ENCODE data around the gene CLBA1. TPM values are rescaled to one million over a fixed set of nuclear protein-coding genes. Genes with fewer than 3 reads are reported as not detected.
"Not testable (repeated sequence)": the region's sequence is repeated elsewhere in the genome, so short reads cannot be mapped to it uniquely, and the experiment has no call there.

The CLBA1 gene
- total and polyA plus RNA-seq, 9 of the 15 experiments (the other 6 are each of a cell fraction or from before 2014, with no cell fraction given): 0.04 to 3.9 (median 2.6) TPM

DNA sequence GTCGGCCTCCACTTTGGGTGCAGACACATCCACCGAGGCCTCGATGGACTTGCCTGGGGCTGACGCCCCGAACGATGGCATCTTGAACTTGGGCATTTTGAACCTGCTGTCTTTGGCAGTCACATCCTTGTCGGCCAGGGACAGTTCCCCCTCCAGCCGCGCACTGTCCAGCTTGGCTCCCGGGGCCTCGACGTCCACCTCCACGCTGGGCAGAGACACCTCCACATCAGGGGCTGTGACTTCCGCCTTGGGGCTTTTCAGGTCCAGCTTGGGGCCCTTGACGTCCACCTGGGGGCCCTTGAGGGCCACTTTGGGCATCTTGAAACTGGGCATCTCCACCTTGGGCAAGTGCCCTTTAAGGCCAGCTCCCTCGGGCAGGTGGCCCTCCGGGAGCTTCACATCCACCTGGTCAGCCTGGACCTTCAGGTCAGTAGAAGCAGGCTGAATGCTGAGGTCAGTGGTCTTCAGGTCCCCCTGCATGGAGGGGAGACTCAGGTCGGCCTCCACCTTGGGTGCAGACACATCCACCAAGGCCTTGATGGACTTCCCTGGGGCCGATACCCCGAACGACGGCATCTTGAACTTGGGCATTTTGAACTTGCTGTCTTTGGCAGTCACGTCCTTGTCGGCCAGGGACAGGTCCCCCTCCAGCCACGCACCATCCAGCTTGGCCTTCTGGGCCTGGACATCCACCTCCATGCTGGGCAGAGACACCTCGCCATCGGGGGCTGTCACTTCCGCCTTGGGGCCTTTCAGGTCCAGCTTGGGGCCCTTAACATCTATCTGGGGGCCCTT, 33.5 kb upstream of the CLBA1 start:
- H3K9ac ChIP-seq (ENCODE audit: insufficient read depth in 1 of 2, low read depth in 2 of 2, low read length in 2 of 2); BruUV-seq (replicated peaks); intact Hi-C loops (cut with micrococcal nuclease); in situ Hi-C loops (cut with MboI); H3K9me1 ChIP-seq (ENCODE audit: control insufficient read depth, insufficient read depth, low read length); H3K4me2 ChIP-seq (ENCODE audit: insufficient read depth, low read length); CTCF ChIA-PET (ENCODE audit: low intra/inter-chr PET ratio); POLR2A ChIA-PET; H3K36me3 ChIP-seq (ENCODE audit: control insufficient read depth, insufficient read depth, low read length); H3K27ac ChIP-seq (ENCODE audit: extremely low read depth, low read depth, low read length); H3K4me1 ChIP-seq (replicated peaks in 1 of 2; ENCODE audit: control insufficient read depth in 2 of 2, insufficient read depth in 2 of 2, low read length in 2 of 2); H4K20me1 ChIP-seq (replicated peaks; ENCODE audit: control insufficient read depth, insufficient read depth, low read length); H3K9me3 ChIP-seq (replicated peaks; ENCODE audit: control insufficient read depth, insufficient read depth, low read depth, low read length); H2AFZ ChIP-seq (ENCODE audit: low read depth, low read length); H3K4me3 ChIP-seq; H3K79me2 ChIP-seq (ENCODE audit: control insufficient read depth, insufficient read depth, low read length); DNase-seq (ENCODE audit: extremely low read depth in 1 of 4, low spot score in 3 of 4); FAIRE-seq; ATAC-seq: not testable (repeated sequence)
- under 1% methylated on average over 18 of the region's 28 CpGs for WGBS (ENCODE audit: insufficient coverage, low coverage, missing lambda C conversion rate)
- peaks cover 11 to 64% of the 10 kb centered on the region in 2 experiments; a peak in 4 of 5 replicates for H3K27me3 ChIP-seq (ENCODE audit: control insufficient read depth in 2 of 2, insufficient read depth in 2 of 2, low read length in 2 of 2)

DNA sequence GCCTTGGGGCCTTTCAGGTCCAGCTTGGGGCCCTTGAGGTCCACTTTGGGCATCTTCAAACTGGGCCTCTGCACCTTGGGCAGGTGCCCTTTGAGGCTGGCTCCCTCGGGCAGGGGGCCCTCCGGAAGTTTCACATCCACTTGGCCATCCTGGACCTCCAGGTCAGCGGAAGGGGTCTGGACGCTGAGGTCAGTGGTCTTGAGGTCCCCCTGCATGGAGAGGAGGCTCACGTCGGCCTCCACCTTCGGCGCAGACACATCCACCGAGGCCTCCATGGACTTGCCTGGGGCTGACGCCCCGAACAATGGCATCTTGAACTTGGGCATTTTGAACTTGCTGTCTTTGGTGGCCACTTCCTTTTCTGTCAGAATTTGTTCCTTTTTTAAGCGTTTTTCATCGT, 32.5 kb upstream of the CLBA1 start:
- no peak for ATAC-seq
- Histone ChIP-seq H4K20me1 (replicated peaks; ENCODE audit: control insufficient read depth, insufficient read depth, low read length) (no peaks in the 10 kb centered on the region), H3K79me2 (ENCODE audit: control insufficient read depth, insufficient read depth, low read length) (no peaks in the 10 kb centered on the region), H3K4me2 (ENCODE audit: insufficient read depth, low read length) (no peak overlapping the region), H3K9me1 (ENCODE audit: control insufficient read depth, insufficient read depth, low read length) (no peaks in the 10 kb centered on the region), H3K9ac (ENCODE audit: insufficient read depth in 1 of 2, low read depth in 2 of 2, low read length in 2 of 2) (no peak overlapping the region), H3K4me1 (replicated peaks in 1 of 2; ENCODE audit: control insufficient read depth in 2 of 2, insufficient read depth in 2 of 2, low read length in 2 of 2) (peaks cover 0 to 4% of the 10 kb centered on the region in 2 experiments; a peak in 1 of 5 replicates), H3K27me3 (ENCODE audit: control insufficient read depth in 2 of 2, insufficient read depth in 2 of 2, low read length in 2 of 2) (peaks cover 12 to 63% of the 10 kb centered on the region in 2 experiments; a peak in 4 of 5 replicates), H3K27ac (ENCODE audit: extremely low read depth, low read depth, low read length) (no peak overlapping the region), H3K36me3 (ENCODE audit: control insufficient read depth, insufficient read depth, low read length) (no peaks in the 10 kb centered on the region), H2AFZ (ENCODE audit: low read depth, low read length) (no peak overlapping the region), H3K9me3 (replicated peaks; ENCODE audit: control insufficient read depth, insufficient read depth, low read depth, low read length) (no peaks in the 10 kb centered on the region), H3K4me3 (no peak overlapping the region)
- intact Hi-C loops (cut with micrococcal nuclease) (no loop called here), in situ Hi-C loops (cut with MboI) (no loop called here)
- BruUV-seq (replicated peaks): no TSS peak
- WGBS (ENCODE audit: insufficient coverage, low coverage, missing lambda C conversion rate): 2% methylated on average over 8 of the region's 13 CpGs
- ChIA-PET POLR2A (no interaction called here), CTCF (ENCODE audit: low intra/inter-chr PET ratio) (no interaction called here)
- DNase-seq (ENCODE audit: extremely low read depth in 1 of 4, low spot score in 3 of 4): no peak
- FAIRE-seq: no peak
- TF ChIP-seq CEBPB (tag; IDR thresholded peaks at IDR 0.05) (no peak), ZBED1 (IDR thresholded peaks at IDR 0.05) (no peak), SREBF2 (CRISPR knock-in tag; IDR thresholded peaks at IDR 0.05) (no peak), TRIM28 (IDR thresholded peaks at IDR 0.05) (no peak), RNF2 (IDR thresholded peaks at IDR 0.05) (no peak), FOXJ3 (CRISPR knock-in tag; IDR thresholded peaks at IDR 0.05) (no peak), ZNF3 (CRISPR knock-in tag; IDR thresholded peaks at IDR 0.05) (no peak), FOXK1 (CRISPR knock-in tag; IDR thresholded peaks at IDR 0.05; ENCODE audit: borderline replicate concordance) (no peak), TCF7L2 (IDR thresholded peaks at IDR 0.05; ENCODE audit: low read depth, low read length) (no peak), FOXP1 (CRISPR knock-in tag; IDR thresholded peaks at IDR 0.05) (no peak), MAFF (IDR thresholded peaks at IDR 0.05; ENCODE audit: low read length) (no peak), KAT8 (IDR thresholded peaks at IDR 0.05; ENCODE audit: low read depth) (no peak)
- TF ChIP-seq, protein P1, sequence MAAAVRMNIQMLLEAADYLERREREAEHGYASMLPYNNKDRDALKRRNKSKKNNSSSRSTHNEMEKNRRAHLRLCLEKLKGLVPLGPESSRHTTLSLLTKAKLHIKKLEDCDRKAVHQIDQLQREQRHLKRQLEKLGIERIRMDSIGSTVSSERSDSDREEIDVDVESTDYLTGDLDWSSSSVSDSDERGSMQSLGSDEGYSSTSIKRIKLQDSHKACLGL (CRISPR knock-in tag; IDR thresholded peaks at IDR 0.05; ENCODE audit: borderline replicate concordance, poor library complexity, severe bottlenecking): no peak
- TF ChIP-seq, protein P2, sequence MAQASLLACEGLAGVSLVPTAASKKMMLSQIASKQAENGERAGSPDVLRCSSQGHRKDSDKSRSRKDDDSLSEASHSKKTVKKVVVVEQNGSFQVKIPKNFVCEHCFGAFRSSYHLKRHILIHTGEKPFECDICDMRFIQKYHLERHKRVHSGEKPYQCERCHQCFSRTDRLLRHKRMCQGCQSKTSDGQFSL (CRISPR knock-in tag; IDR thresholded peaks at IDR 0.05): no peak
- TF ChIP-seq, protein P2 (tag; IDR thresholded peaks at IDR 0.05): no peak

Measured in K562 (cell line).